Activated CD4-positive, alpha-beta T cell treated with anti-CD3 and anti-CD28 coated beads for 36 hours (primary cell): ENCODE measurements around the gene IGFLR1. TPM values are rescaled to one million over a fixed set of nuclear protein-coding genes. Genes with fewer than 3 reads are reported as not detected.

ENCODE experiments used
- ATAC-seq: fragments of 200-7000 bp; cut with Tn5 transposase; one replicate; pipeline ENCODE4 v1.10.0; 2021; ENCODE audit warnings: mild to moderate bottlenecking, moderate library complexity
- CTCF ChIA-PET: fragments of 350-600 bp; sonication (Branson Sonifier 250); formaldehyde crosslinking; loops from one replicate; lab custom pipeline; 2021; ENCODE audit warnings: antibody characterized with exemption; lab: Charles Lee
- POLR2A ChIA-PET: fragments of 350-600 bp; sonication (Branson Sonifier 250); formaldehyde crosslinking; loops from one replicate; lab custom pipeline; 2021; ENCODE audit warnings: antibody characterized with exemption, inconsistent platforms; lab: Charles Lee
- DNase-seq: peaks from one replicate; pipeline ENCODE4 v3.0.0-alpha.2; 2020
- H3K27ac Mint-ChIP-seq: one replicate; pipeline ENCODE4 v1.8.0; 2021; ENCODE audit warnings: mixed read lengths
- H3K27me3 Mint-ChIP-seq: one replicate; pipeline ENCODE4 v1.8.0; 2021; ENCODE audit warnings: mixed read lengths
- H3K36me3 Mint-ChIP-seq: one replicate; pipeline ENCODE4 v1.8.0; 2021; ENCODE audit warnings: low read depth, mixed read lengths
- H3K4me1 Mint-ChIP-seq: one replicate; pipeline ENCODE4 v1.8.0; 2021; ENCODE audit warnings: mixed read lengths
- H3K4me3 Mint-ChIP-seq: one replicate; pipeline ENCODE4 v1.8.0; 2021; ENCODE audit warnings: mild to moderate bottlenecking, moderate library complexity, mixed read lengths
- H3K9me3 Mint-ChIP-seq: one replicate; pipeline ENCODE4 v1.8.0; 2021; ENCODE audit warnings: low read depth, mixed read lengths
- intact Hi-C, 2 experiments: fragments of 100-400 bp; cut with DNase I in 1 of 2; cut with micrococcal nuclease in 1 of 2; formaldehyde crosslinking; loops; one replicate each; pipeline versions ENCODE4 v1.14.2 to v1.15.1; 2022 to 2024; cut with DNase I, micrococcal nuclease
- total RNA-seq, 2 experiments: library from RNA; stranded (reverse); gene quantifications; one replicate each; pipeline ENCODE4 v1.2.3, GENCODE V29; 2021

The IGFLR1 gene
- total RNA-seq, 2 experiments from 2014 or later, result 71.4 to 80.2 TPM

- intact Hi-C loops, result no loop called here
Observed at GRCh38 chr19:35760711-35761349, 18.6 kb upstream of the IGFLR1 start.

DNA sequence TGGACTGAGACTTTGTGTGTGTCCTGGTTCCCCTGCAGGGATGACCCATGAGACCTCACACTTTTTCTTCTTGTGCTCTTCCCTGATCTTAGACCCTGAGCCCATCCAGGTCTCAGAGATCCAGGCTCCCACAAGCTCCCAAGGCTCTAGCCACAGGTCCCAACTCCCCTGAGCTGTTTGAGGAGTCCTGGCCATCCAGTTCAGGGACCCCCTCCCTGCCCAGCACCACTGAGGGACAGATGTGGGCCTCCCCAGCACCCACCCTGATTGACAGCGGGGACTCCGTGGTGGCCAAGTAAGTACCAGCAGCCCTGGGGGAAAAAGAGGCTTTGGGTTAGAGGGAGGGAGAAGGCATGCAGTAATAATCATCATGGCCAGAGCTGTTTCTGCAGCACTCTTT is 17.4 kb upstream of the IGFLR1 start:
- Mint-ChIP-seq H3K4me3 (peak overlapping the region; percentile 85), H3K36me3 (peaks cover 28% of the 10 kb centered on the region), H3K9me3 (no peaks in the 10 kb centered on the region), H3K4me1 (peaks cover 29% of the 10 kb centered on the region), H3K27ac (no peak overlapping the region), H3K27me3 (peaks cover 4% of the 10 kb centered on the region)
- DNase-seq (no peak), ATAC-seq (no peak)
- intact Hi-C loops, result loop anchor here in 1 of 2 experiments (2.0 kb wide), 1 partner anchor 15 kb away; the partner anchor contains the start of gene ARHGAP33
- POLR2A ChIA-PET, result no interaction called here
- CTCF ChIA-PET, result no interaction called here

More at GRCh38 chr19:35760711-35761349, 18.6 kb upstream of the IGFLR1 start:
- H3K27me3 Mint-ChIP-seq, result peaks cover 4% of the 10 kb centered on the region
- H3K9me3 Mint-ChIP-seq, result no peaks in the 10 kb centered on the region
- no peak for DNase-seq
- H3K27ac Mint-ChIP-seq, result no peak overlapping the region
- POLR2A ChIA-PET, result no interaction called here
- peaks cover 27% of the 10 kb centered on the region for H3K4me1 Mint-ChIP-seq
- ATAC-seq, result no peak
- H3K4me3 Mint-ChIP-seq, result no peak overlapping the region
- peaks cover 33% of the 10 kb centered on the region for H3K36me3 Mint-ChIP-seq
- CTCF ChIA-PET, result no interaction called here

- peak within 1 kb of the TSS; percentile 91 for H3K27ac Mint-ChIP-seq
- peak; percentile 98 for ATAC-seq
- POLR2A ChIA-PET, result interaction anchor here (1.0 to 1.3 kb wide), 2 partner anchors 10 to 45 kb away, joined by 3 to 5 read pairs; partner anchors contain the start of gene LIN37
- CTCF ChIA-PET, result interaction anchor here (1.1 to 1.6 kb wide), 2 partner anchors 9 to 16 kb away, joined by 3 to 5 read pairs; partner anchors contain the start of genes IGFLR1 and LIN37
- H3K4me1 Mint-ChIP-seq, result peaks cover 29% of the 10 kb centered on the region
- peaks cover 29% of the 10 kb centered on the region for H3K36me3 Mint-ChIP-seq
- H3K27me3 Mint-ChIP-seq, result peaks cover 4% of the 10 kb centered on the region
- intact Hi-C loops, result loop anchor here (1.0 to 2.0 kb wide), 12 partner anchors 10 to 296 kb away; partner anchors contain the start of genes ARHGAP33 (in 2 of the 2), LIN37 (in 2 of the 2), ALKBH6 (in 1 of the 2) and COX6B1 (in 1 of the 2)
- H3K4me3 Mint-ChIP-seq, result peak within 1 kb of the TSS; percentile 85
- H3K9me3 Mint-ChIP-seq, result no peaks in the 10 kb centered on the region
- DNase-seq, result peak; percentile 99
Observed at GRCh38 chr19:35757749-35758608, 15.7 kb upstream of the IGFLR1 start, which contains the start of gene PROSER3. TSS of gene PROSER3 (plus strand) at chr19:35758176. CDS start at chr19:35758216, 40 bp downstream.

DNA sequence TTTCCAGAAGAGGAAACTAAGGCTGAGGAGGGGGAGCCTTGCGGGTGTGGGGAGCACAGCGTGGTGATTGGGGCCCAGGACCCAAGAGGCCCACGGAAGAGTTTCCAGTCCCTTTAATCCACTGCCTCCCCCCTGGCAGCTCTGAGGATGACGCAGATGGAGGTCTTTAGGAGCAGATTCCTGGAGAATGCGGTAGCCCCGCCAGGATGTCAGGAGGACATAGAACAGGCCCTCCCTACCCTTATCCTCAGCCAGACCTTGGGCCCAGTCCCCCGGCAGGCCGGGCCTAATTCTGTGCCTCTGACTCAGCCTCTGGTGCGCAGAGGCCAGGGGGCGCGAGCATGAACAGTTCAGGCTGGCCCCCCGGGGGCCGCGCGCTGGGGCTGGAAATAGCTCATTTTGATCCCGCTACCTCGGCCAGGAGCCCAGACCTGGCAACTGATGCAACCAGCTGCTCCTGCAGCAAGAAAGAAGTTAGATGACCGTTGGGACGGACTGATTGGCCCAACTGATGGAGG is 15.0 kb upstream of the IGFLR1 start:
- ATAC-seq, result peak; percentile 12
- H3K9me3 Mint-ChIP-seq, result no peaks in the 10 kb centered on the region
- H3K27me3 Mint-ChIP-seq, result peaks cover 4% of the 10 kb centered on the region
- peak overlapping the region; percentile 91 for H3K27ac Mint-ChIP-seq
- CTCF ChIA-PET, result interaction anchor here (1.1 to 1.6 kb wide), 2 partner anchors 9 to 15 kb away, joined by 3 to 5 read pairs; partner anchors contain the start of genes IGFLR1 and LIN37
- peak; percentile 70 for DNase-seq
- POLR2A ChIA-PET, result interaction anchor here (1.0 to 1.3 kb wide), 2 partner anchors 9 to 44 kb away, joined by 3 to 5 read pairs; partner anchors contain the start of gene LIN37
- peaks cover 29% of the 10 kb centered on the region for H3K36me3 Mint-ChIP-seq
- intact Hi-C loops, result loop anchor here in 1 of 2 experiments (1.0 kb wide), 1 partner anchor 15 kb away; the partner anchor contains the start of gene IGFLR1
- H3K4me1 Mint-ChIP-seq, result peaks cover 29% of the 10 kb centered on the region
- peak overlapping the region; percentile 85 for H3K4me3 Mint-ChIP-seq

- Mint-ChIP-seq H3K4me3 (peak within 1 kb of the TSS; percentile 85), H3K36me3 (peaks cover 24% of the 10 kb centered on the region), H3K4me1 (peaks cover 29% of the 10 kb centered on the region), H3K27me3 (peaks cover 4% of the 10 kb centered on the region), H3K9me3 (no peaks in the 10 kb centered on the region), H3K27ac (peak within 1 kb of the TSS; percentile 91)
- POLR2A ChIA-PET, result interaction anchor here (1.0 to 1.3 kb wide), 2 partner anchors 8 to 43 kb away, joined by 3 to 5 read pairs; partner anchors contain the start of gene LIN37
- no peak for DNase-seq
- ATAC-seq, result no peak
- CTCF ChIA-PET, result interaction anchor here (0.6 to 1.6 kb wide), 3 partner anchors 8 to 16 kb away, joined by 3 to 5 read pairs (median 3); partner anchors contain the start of genes IGFLR1 and LIN37
- intact Hi-C loops, result loop anchor here in 1 of 2 experiments (1.0 kb wide), 1 partner anchor 14 kb away; the partner anchor contains the start of gene IGFLR1
Observed at GRCh38 chr19:35756377-35757230, 14.4 kb upstream of the IGFLR1 start, which contains the start of gene HSPB6. TSS of gene HSPB6 (minus strand) at chr19:35757029. CDS start at chr19:35757008, 21 bp downstream.

DNA sequence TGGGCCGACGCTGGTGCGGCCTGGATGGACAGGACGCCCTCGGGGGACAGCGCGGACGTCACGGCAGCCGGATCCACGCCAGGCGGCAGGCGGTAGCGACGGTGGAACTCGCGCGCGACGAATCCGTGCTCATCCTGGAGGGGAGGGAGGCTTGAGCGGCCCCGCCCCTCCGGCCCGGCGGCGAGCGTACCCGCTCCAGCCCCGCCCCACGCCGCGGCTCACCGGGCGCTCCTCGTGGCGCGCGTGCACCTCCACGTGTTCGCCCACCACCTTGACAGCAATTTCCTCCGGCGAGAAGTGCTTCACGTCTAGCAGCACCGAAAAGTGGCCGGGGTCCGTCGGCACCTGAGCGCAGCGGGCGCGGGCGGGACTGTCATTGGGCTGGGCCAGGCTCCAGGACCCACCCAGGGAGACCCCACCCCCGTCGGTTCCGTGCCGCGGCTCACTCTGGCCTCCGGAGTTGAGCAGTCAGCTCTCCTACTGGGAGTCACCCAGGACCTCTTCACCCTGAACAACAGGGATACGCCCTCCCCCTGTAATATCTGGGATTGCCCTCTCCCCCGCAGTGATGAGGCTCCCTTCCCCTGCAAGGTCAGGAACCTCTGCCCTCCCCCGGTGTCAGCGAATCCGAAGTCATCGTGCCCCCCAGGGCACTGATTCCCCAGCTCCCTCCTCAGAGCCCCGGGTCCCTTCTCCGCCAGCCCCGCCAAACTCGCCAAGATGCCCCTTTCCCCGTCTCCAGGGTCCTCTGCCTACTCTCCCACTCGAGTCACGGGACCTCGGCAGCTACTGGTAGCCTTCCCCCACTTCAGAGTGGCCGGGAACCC is 13.5 kb upstream of the IGFLR1 start:
- H3K9me3 Mint-ChIP-seq, result no peaks in the 10 kb centered on the region
- peaks cover 29% of the 10 kb centered on the region for H3K4me1 Mint-ChIP-seq
- intact Hi-C loops, result no loop called here
- H3K4me3 Mint-ChIP-seq, result peak overlapping the region; percentile 55
- DNase-seq (peak; percentile 77), ATAC-seq (no peak)
- peak overlapping the region; percentile 33 for H3K27ac Mint-ChIP-seq
- POLR2A ChIA-PET, result no interaction called here
- CTCF ChIA-PET, result no interaction called here
- H3K36me3 Mint-ChIP-seq, result peaks cover 21% of the 10 kb centered on the region
- H3K27me3 Mint-ChIP-seq, result peaks cover 4% of the 10 kb centered on the region

GRCh38 chr19:35755131-35755549 is 12.9 kb upstream of the IGFLR1 start:
- Mint-ChIP-seq H3K4me1 (peaks cover 26% of the 10 kb centered on the region), H3K4me3 (no peak overlapping the region), H3K36me3 (peaks cover 15% of the 10 kb centered on the region), H3K27ac (no peak overlapping the region), H3K27me3 (peaks cover 4% of the 10 kb centered on the region), H3K9me3 (no peaks in the 10 kb centered on the region)
- POLR2A ChIA-PET, result no interaction called here
- DNase-seq, result no peak
- no peak for ATAC-seq
- intact Hi-C loops, result no loop called here
- CTCF ChIA-PET, result no interaction called here

DNA sequence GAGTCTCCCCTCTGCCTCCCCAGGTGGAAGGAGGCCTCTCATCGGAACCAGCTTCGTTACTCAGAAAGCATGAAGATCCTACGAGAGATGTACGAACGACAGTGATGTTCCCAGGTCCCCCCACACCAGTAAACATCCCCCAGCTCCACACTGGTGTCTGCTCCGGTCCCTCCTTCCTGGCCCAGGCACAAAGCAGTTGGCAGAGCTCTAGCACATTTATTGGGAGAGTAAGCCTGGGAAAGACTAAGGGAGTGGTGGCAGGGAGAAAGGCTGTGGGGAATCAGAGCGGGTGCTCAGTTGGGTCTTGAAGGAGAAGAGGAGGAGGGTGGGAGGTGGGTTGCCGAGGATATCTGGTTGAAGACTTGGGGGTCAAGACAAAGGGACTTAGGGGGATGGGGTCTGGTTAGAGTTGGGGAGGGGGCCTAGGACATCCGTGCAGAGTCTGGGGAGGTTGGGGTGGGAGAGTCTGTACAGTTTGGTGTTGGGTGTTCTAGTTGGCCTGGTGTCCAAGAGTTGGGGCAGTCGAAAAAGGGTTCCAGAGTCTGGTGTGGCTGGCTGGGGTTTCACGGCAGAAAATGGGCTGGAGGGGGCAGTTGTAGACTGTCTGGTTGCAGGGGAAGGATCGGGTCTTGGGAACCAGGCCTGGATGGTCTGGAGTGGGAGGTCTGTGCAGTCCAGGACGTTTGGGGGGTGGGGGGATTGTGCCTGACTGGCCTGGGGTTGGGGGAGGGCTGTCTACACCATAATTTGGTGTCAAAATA is 12.3 kb upstream of the IGFLR1 start:
- Mint-ChIP-seq H3K27me3 (peaks cover 4% of the 10 kb centered on the region), H3K9me3 (no peaks in the 10 kb centered on the region), H3K27ac (no peak overlapping the region), H3K4me3 (no peak overlapping the region), H3K36me3 (peaks cover 10% of the 10 kb centered on the region), H3K4me1 (peaks cover 29% of the 10 kb centered on the region)
- POLR2A ChIA-PET, result no interaction called here
- no peak for DNase-seq
- CTCF ChIA-PET, result no interaction called here
- no peak for ATAC-seq
- intact Hi-C loops, result no loop called here

GRCh38 chr19:35753634-35754369 is 11.6 kb upstream of the IGFLR1 start:
- intact Hi-C loops, result no loop called here
- Mint-ChIP-seq H3K9me3 (no peaks in the 10 kb centered on the region), H3K27me3 (peaks cover 4% of the 10 kb centered on the region), H3K4me3 (no peak overlapping the region), H3K27ac (no peak overlapping the region), H3K36me3 (peaks cover 6% of the 10 kb centered on the region), H3K4me1 (peaks cover 25% of the 10 kb centered on the region)
- no peak for DNase-seq
- POLR2A ChIA-PET, result no interaction called here
- no peak for ATAC-seq
- CTCF ChIA-PET, result no interaction called here
